SK-N-SH (cell line): Measurements from ENCODE around the gene ZBTB5. TPM values are rescaled to one million over a fixed set of nuclear protein-coding genes. Genes with fewer than 3 reads are reported as not detected.

Source experiments
- CTCF ChIA-PET: fragments of 300-600, 350-600 bp; formaldehyde crosslinking; extraction: SDS; loops from one replicate; lab custom pipeline; 2021; lab: Yijun Ruan, JAX
- POLR2A ChIA-PET: fragments of 350-600 bp; sonication (Branson Sonifier 250); formaldehyde crosslinking; extraction: SDS; loops from one replicate; lab custom pipeline; 2020; ENCODE audit warnings: antibody characterized with exemption, inconsistent platforms; lab: Yijun Ruan, JAX
- DNase-seq: peaks from one replicate; pipeline ENCODE4 v3.0.0; 2012
- H2AFZ ChIP-seq: fragments of 200-600 bp; sonication (generic); 2 replicates; pipeline ENCODE4 v1.8.1; 2016; ENCODE audit warnings: antibody characterized with exemption, mild to moderate bottlenecking, low read depth
- H3F3A ChIP-seq: fragments of 200-600 bp; sonication (generic); replicated peaks from 2 replicates; pipeline ENCODE3; 2016; ENCODE audit warnings: antibody characterized with exemption, mild to moderate bottlenecking; ENCODE audit not compliant: insufficient read depth
- H3K27ac ChIP-seq, 2 experiments: fragments of 200-500 bp in 1 of 2; fragments of 200-600 bp in 1 of 2; sonication (Bioruptor generic) in 1 of 2; sonication (generic), shearing (Covaris generic) in 1 of 2; 2 replicates each; pipeline versions ENCODE4 v1.5.1 to v1.6.1; 2014 to 2016; ENCODE audit warnings: low read depth in 2 of 2, inconsistent platforms in 1 of 2, low read length in 1 of 2, mild to moderate bottlenecking in 1 of 2, mixed read lengths in 1 of 2
- H3K27me3 ChIP-seq: fragments of 200-600 bp; sonication (generic), shearing (Covaris generic); 2 replicates; pipeline ENCODE4 v1.6.1; 2016; ENCODE audit warnings: mixed run types; ENCODE audit not compliant: insufficient read depth
- H3K36me3 ChIP-seq, 2 experiments: fragments of 200-500 bp in 1 of 2; fragments of 200-600 bp in 1 of 2; sonication (Bioruptor generic) in 1 of 2; sonication (generic) in 1 of 2; replicated peaks in 1 of 2; 2 replicates each; pipeline versions ENCODE3 to v1.5.1; 2014 to 2016; ENCODE audit warnings: low read length in 1 of 2, mild to moderate bottlenecking in 1 of 2; ENCODE audit not compliant: insufficient read depth in 2 of 2, control insufficient read depth in 1 of 2
- H3K4me1 ChIP-seq, 2 experiments: fragments of 200-500 bp in 1 of 2; fragments of 200-600 bp in 1 of 2; sonication (Bioruptor generic) in 1 of 2; sonication (generic), shearing (Covaris generic) in 1 of 2; 2 replicates each; pipeline versions ENCODE4 v1.5.1 to v1.6.1; 2014 to 2016; ENCODE audit warnings: low read depth in 1 of 2, low read length in 1 of 2, mixed run types in 1 of 2; ENCODE audit not compliant: insufficient read depth in 2 of 2, control insufficient read depth in 1 of 2
- H3K4me2 ChIP-seq: fragments of 200-600 bp; sonication (generic), shearing (Covaris generic); 2 replicates; pipeline ENCODE4 v1.6.1; 2017; ENCODE audit warnings: mixed run types
- H3K4me3 ChIP-seq, 2 experiments: fragments of 200-500 bp in 1 of 2; fragments of 200-600 bp in 1 of 2; sonication (Bioruptor generic) in 1 of 2; sonication (generic), shearing (Covaris generic) in 1 of 2; 2 replicates each; pipeline versions ENCODE4 v1.5.1 to v1.8.1; 2014 to 2016; ENCODE audit warnings: low read depth in 2 of 2, inconsistent platforms in 1 of 2, low read length in 1 of 2, mild to moderate bottlenecking in 1 of 2, mixed read lengths in 1 of 2, moderate library complexity in 1 of 2
- H3K79me2 ChIP-seq: fragments of 200-600 bp; sonication (generic); 2 replicates; pipeline ENCODE4 v1.8.1; 2017; ENCODE audit warnings: mild to moderate bottlenecking; ENCODE audit not compliant: insufficient read depth
- H3K9ac ChIP-seq: fragments of 200-600 bp; sonication (generic); 2 replicates; pipeline ENCODE4 v1.6.1; 2017; ENCODE audit warnings: mixed run types
- H3K9me2 ChIP-seq: fragments of 200-600 bp; sonication (generic); 2 replicates; pipeline ENCODE4 v1.6.1; 2017; ENCODE audit warnings: mixed run types
- H3K9me3 ChIP-seq: fragments of 200-600 bp; sonication (generic); 2 replicates; pipeline ENCODE4 v1.6.1; 2017; ENCODE audit warnings: mixed run types, mild to moderate bottlenecking, moderate library complexity
- H4K20me1 ChIP-seq: fragments of 200-600 bp; sonication (generic); 2 replicates; pipeline ENCODE4 v1.6.1; 2017; ENCODE audit warnings: mild to moderate bottlenecking, mixed run types; ENCODE audit not compliant: insufficient read depth
- CHD2 ChIP-seq: fragments of 150-350 bp; IDR thresholded peaks from 2 replicates; pipeline ENCODE4 v1.6.1; 2018; ENCODE audit warnings: low read length; ENCODE audit not compliant: partially characterized antibody
- CTCF ChIP-seq: fragments of 200-600 bp; sonication (generic); IDR thresholded peaks from 2 replicates; pipeline ENCODE4 v1.6.1; 2017; ENCODE audit warnings: antibody characterized with exemption, mild to moderate bottlenecking, moderate library complexity
- ELF1 ChIP-seq: IDR thresholded peaks from 2 replicates; pipeline ENCODE4 v1.4.0; 2012
- EP300 ChIP-seq, 2 experiments: IDR thresholded peaks; 2 replicates each; pipeline versions ENCODE4 v1.4.0 to v1.6.1; 2012; ENCODE audit warnings: borderline replicate concordance in 1 of 2, low read depth in 1 of 2, low read length in 1 of 2
- EZH2phosphoT487 ChIP-seq: fragments of 200-600 bp; sonication (generic); IDR thresholded peaks from 2 replicates; pipeline ENCODE4 v1.6.1; 2017; ENCODE audit warnings: low read depth, mixed run types, mild to moderate bottlenecking, antibody characterized with exemption, moderate library complexity, borderline replicate concordance
- FOXJ3 ChIP-seq: sonication (generic); formaldehyde crosslinking; IDR thresholded peaks from 2 replicates; pipeline ENCODE4 v1.5.1; 2020; ENCODE audit warnings: mild to moderate bottlenecking, missing genetic modification reagents
- GABPA ChIP-seq: IDR thresholded peaks from 2 replicates; pipeline ENCODE4 v1.4.0; 2012; ENCODE audit warnings: low read depth, mild to moderate bottlenecking
- JUND ChIP-seq: IDR thresholded peaks from 2 replicates; pipeline ENCODE4 v1.4.0; 2012
- MEF2A ChIP-seq: IDR thresholded peaks from 2 replicates; pipeline ENCODE4 v1.4.0; 2012; ENCODE audit warnings: low read depth, borderline replicate concordance
- MXI1 ChIP-seq: IDR thresholded peaks from 2 replicates; pipeline ENCODE4 v1.6.1; 2012; ENCODE audit warnings: mild to moderate bottlenecking, low read depth, low read length, improper control_type of control experiment
- RAD21 ChIP-seq: IDR thresholded peaks from 2 replicates; pipeline ENCODE4 v1.6.1; 2012; ENCODE audit warnings: mild to moderate bottlenecking, low read length
- RCOR1 ChIP-seq: fragments of 150-350 bp; IDR thresholded peaks from 2 replicates; pipeline ENCODE4 v1.6.1; 2017; ENCODE audit warnings: antibody characterized with exemption, low read length
- RFX5 ChIP-seq: IDR thresholded peaks from 2 replicates; pipeline ENCODE4 v1.6.1; 2012; ENCODE audit warnings: mild to moderate bottlenecking, improper control_type of control experiment, low read length
- SIN3A ChIP-seq: IDR thresholded peaks from 2 replicates; pipeline ENCODE4 v1.6.1; 2012; ENCODE audit warnings: low read depth, mild to moderate bottlenecking, low read length, moderate library complexity, borderline replicate concordance
- TAF1 ChIP-seq: IDR thresholded peaks from 2 replicates; pipeline ENCODE4 v1.6.1; 2012; ENCODE audit warnings: low read depth, mild to moderate bottlenecking, low read length, moderate library complexity, borderline replicate concordance
- USF1 ChIP-seq: IDR thresholded peaks from 2 replicates; pipeline ENCODE4 v1.4.0; 2012; ENCODE audit warnings: low read depth, borderline replicate concordance
- YY1 ChIP-seq: IDR thresholded peaks from 2 replicates; pipeline ENCODE4 v1.4.0; 2012; ENCODE audit warnings: low read depth, mild to moderate bottlenecking
- ZBTB33 ChIP-seq: IDR thresholded peaks from 2 replicates; pipeline ENCODE4 v1.4.0; 2012; ENCODE audit warnings: low read depth, borderline replicate concordance
- WGBS: methylation state at CpG from one replicate; pipeline ENCODE4 v1.1.6; 2017; ENCODE audit warnings: low lambda C conversion rate; 5-methylcytosine and 5-hydroxymethylcytosine counted together
- polyA plus RNA-seq, 3 experiments: library from polyadenylated mRNA; depleted of rRNA; stranded (reverse); fragments of >200 nt; gene quantifications; 2 replicates each; pipeline ENCODE4 v1.2.3, GENCODE V29; 2012

ZBTB5 gene
- polyA plus RNA-seq, 1 of the 3 experiments (the other 2 are of a cell fraction): 6.3 TPM

- TF ChIP-seq USF1: no peak
- no peak for TF ChIP-seq TAF1
- TF ChIP-seq ELF1: no peak
- TF ChIP-seq GABPA: no peak
- TF ChIP-seq YY1: no peak
- no peak for TF ChIP-seq JUND
- no peak for TF ChIP-seq MXI1
- TF ChIP-seq EP300 (IDR thresholded peaks at IDR 0.05; ENCODE audit: borderline replicate concordance in 1 of 2, low read depth in 1 of 2, low read length in 1 of 2): no peak
- TF ChIP-seq RFX5: no peak
- no peak for TF ChIP-seq MEF2A
- TF ChIP-seq SIN3A: no peak
- no peak for TF ChIP-seq CTCF
- TF ChIP-seq CHD2: no peak
- TF ChIP-seq EZH2phosphoT487: no peak
- TF ChIP-seq RAD21: no peak
- no peak for TF ChIP-seq RCOR1
- TF ChIP-seq ZBTB33: no peak
- TF ChIP-seq FOXJ3 (CRISPR knock-in tag): no peak
- Histone ChIP-seq H3K4me3 (no peak overlapping the region), H3K4me1 (no peaks in the 10 kb centered on the region), H2AFZ (no peak overlapping the region), H3K9me3 (no peaks in the 10 kb centered on the region), H3K27ac (no peak overlapping the region), H3K9ac (no peak overlapping the region), H4K20me1 (no peaks in the 10 kb centered on the region), H3K36me3 (peaks cover 40 to 65% of the 10 kb centered on the region in 2 experiments), H3F3A (no peaks in the 10 kb centered on the region), H3K79me2 (no peaks in the 10 kb centered on the region), H3K4me2 (no peak overlapping the region), H3K27me3 (no peaks in the 10 kb centered on the region), H3K9me2 (no peaks in the 10 kb centered on the region)
- ChIA-PET POLR2A (interaction anchor here (0.9 kb wide), 1 partner anchor 26 kb away, joined by 3 read pairs; no protein-coding TSS in a partner anchor), CTCF (interaction anchor here (0.9 kb wide), 1 partner anchor 98 kb away, joined by 3 read pairs; no protein-coding TSS in a partner anchor)
- no peak for DNase-seq
- WGBS: 100% methylated on average over 1 of the region's 4 CpGs
Observed at GRCh38 chr9:37496020-37496419, 30.8 kb upstream of the ZBTB5 start.
